HG02610 (cell line): Measurements from ENCODE around the gene SOX14.

Experiments
- ATAC-seq: cut with Tn5 transposase; IDR thresholded peaks from one replicate; pipeline ENCODE4 v1.9.1; 2021; ENCODE audit warnings: mild to moderate bottlenecking, moderate library complexity; ENCODE audit not compliant: unreplicated experiment

Gene SOX14

GRCh38 chr3:137767538-137768360, 3.6 kb downstream of the SOX14 start:
- ATAC-seq, result no peak

- ATAC-seq, result no peak
Observed at GRCh38 chr3:137768361-137769321, 4.5 kb downstream of the SOX14 start.

GRCh38 chr3:137769322-137770065, 5.4 kb downstream of the SOX14 start:
- ATAC-seq, result no peak

GRCh38 chr3:137770066-137770834, 6.1 kb downstream of the SOX14 start:
- no peak for ATAC-seq

- ATAC-seq, result no peak
Observed at GRCh38 chr3:137770835-137771399, 6.8 kb downstream of the SOX14 start.

GRCh38 chr3:137771401-137772213, 7.5 kb downstream of the SOX14 start:
- no peak for ATAC-seq

- no peak for ATAC-seq
Observed at GRCh38 chr3:137772214-137772955, 8.3 kb downstream of the SOX14 start.

GRCh38 chr3:137778941-137779340, 14.8 kb downstream of the SOX14 start:
- no peak for ATAC-seq

- no peak for ATAC-seq
Observed at GRCh38 chr3:137787529-137787928, 23.4 kb downstream of the SOX14 start.

GRCh38 chr3:137789236-137789635, 25.1 kb downstream of the SOX14 start:
- no peak for ATAC-seq

GRCh38 chr3:137792626-137793271, 28.6 kb downstream of the SOX14 start:
- ATAC-seq, result no peak

- ATAC-seq, result peak; percentile 54
Observed at GRCh38 chr3:137796993-137797392, 32.9 kb downstream of the SOX14 start.

GRCh38 chr3:137803215-137803614, 39.1 kb downstream of the SOX14 start:
- ATAC-seq, result no peak

GRCh38 chr3:137807998-137808397, 43.9 kb downstream of the SOX14 start:
- no peak for ATAC-seq

- no peak for ATAC-seq
Observed at GRCh38 chr3:137809509-137809908, 45.4 kb downstream of the SOX14 start.

- no peak for ATAC-seq
Observed at GRCh38 chr3:137812023-137812422, 47.9 kb downstream of the SOX14 start.

GRCh38 chr3:137815251-137815650, 51.1 kb downstream of the SOX14 start:
- ATAC-seq, result no peak
